ENCODE data around the gene CHST10.

The CHST10 gene

DNA sequence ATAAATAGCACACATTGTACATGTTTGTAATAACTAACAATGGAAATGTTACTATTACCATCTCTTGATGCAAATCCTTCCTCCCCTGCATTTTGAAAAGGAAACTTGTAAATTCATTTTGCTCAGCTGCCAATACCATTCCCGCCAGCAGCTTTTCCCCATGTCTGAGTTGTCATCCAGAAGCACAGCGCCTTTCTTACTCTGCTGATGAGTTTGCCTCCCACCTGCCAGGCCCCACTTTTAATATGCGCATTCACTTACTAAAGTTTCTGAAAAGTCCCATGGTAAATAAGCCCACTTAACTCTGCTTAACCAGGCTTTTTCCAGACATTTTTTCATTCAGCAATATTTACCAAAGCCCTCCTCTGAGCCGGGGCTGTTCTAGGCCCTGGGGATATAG is 3.9 kb downstream of the CHST10 start:
- no peak for DNase-seq (ENCODE audit: low spot score)

DNA sequence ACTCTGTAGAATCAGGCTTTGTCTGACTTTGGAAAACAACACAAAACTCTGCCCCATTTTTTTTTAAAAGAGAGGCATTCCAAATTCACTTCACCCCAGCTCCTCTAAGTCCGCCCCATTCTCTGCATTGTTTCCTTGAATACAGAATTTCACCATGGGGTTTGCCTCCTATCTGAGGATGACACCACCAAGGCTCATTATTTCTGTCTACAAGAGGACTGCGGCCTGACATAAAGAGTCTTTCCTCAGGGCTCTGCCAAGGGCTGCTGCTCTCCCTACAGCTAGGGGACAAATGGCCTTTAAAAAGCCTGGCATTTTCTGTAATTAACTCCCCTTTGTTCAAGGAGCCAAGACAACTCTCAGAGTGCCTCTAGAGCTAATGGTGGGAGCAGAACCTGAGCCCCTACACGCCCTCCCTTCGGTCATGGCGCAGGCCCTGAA is 4.6 kb downstream of the CHST10 start:
- DNase-seq (ENCODE audit: low spot score): no peak

DNA sequence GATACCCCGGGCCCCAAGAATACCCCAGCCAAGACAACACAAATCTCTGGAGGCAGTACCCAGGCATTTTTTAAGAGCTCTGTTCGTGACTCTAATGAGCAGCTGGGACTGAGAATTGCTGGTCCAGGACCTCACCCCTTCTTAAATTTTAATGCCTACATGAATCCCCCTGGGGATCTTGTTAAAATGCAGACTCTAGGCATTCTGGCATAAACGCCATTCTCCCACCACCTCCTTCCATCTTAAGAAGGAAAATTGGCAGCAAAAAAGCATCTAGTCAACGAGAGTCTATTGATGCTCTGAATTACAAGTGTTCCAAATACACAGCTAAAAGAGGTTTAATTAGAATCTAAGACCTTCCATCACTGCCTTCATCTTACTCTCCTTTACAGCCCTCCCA is 5.0 kb downstream of the CHST10 start:
- no peak for DNase-seq (ENCODE audit: low spot score)

DNA sequence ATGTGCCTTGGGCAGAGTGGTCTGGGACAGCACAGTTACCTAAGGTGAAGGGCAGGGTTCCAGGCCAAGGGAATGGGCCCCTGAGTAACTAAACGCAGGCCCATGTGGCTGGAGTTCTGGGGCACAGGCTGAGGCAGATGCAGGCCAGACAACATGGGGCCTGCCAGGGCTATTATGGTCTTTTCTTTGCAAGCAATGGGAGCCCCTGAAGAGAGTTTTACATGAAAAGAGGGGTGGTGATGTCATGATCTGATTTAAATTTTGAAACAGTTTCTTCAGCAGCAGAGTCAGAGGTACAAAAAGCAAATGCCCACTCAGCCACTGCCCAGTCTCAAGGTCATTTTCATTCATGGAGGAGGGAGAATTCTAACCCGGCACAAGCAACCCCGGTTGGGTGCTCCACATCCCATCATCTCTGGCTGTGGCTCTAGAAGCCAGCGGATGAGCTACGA is 5.6 kb downstream of the CHST10 start:
- DNase-seq (ENCODE audit: low spot score): no peak

DNA sequence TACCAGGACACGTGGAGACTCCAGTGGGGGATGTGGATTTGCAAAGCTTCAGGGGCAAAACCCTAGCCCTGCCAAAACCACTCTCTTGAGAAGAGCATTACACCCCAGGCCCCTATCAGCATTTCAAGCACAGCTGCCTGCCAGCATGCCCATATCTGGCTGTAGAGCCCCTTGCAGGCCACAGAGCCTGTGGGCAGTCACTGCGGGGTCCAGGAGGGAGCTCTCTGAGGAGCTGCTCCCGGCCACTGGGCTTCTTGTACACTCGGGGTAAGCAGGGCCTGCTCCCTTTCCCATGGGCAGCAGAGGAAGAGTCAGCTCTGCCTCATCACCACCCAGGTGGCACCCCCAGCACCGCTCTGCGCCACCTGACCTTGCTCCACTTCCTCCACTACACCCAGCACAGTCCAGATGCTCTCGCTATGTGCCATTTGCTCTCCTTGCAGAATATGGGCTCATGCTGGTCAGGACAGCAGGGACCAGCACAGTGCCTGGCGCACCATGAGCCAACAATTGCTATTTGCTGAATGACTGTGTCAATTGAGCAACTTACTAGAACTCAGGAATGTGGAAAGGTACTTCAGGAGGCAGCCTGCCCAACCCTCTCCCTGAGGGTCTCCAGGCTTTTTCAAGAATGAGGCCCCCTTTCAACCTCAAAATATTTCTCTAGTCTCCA is 7.4 kb downstream of the CHST10 start:
- no peak for DNase-seq (ENCODE audit: low spot score)

DNA sequence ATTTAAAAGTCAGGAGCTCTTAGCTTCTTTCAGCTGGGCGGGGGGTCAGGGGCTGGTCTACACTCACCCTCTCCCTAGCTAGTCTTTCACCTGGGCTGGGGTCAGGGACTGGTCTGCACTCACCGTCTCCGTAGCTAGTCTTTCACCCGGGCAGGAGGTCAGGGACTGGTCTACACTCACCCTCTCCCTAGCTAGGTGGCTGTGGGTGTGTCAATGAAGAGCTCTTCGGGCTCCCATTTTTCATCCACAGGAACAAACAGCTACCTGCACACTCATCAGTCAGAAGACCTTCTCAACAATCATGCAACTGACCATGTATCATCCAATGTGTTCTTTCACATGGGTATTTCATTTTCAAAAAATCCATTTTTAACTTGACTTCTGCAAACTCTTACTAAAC is 8.0 kb downstream of the CHST10 start:
- no peak for DNase-seq (ENCODE audit: low spot score)

DNA sequence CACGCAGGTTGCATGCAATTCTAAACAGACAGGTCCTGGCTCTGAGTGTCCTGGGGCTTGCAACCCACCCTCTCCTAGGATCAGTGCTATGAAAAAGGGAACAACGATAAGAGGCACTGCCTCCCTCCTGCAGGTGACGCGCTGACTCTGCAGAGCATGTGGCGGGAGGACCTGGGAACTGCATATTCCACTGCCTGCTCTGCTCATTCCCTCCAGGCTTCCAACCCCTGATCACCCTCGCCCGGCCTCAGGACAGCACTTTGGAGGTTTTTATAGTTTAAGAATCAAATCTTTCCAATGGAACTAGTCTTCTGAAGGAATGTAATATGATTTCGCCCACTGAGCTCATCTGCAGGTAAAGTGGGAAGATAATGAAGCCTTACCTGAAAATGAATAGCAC is 8.5 kb downstream of the CHST10 start:
- DNase-seq (ENCODE audit: low spot score): no peak

DNA sequence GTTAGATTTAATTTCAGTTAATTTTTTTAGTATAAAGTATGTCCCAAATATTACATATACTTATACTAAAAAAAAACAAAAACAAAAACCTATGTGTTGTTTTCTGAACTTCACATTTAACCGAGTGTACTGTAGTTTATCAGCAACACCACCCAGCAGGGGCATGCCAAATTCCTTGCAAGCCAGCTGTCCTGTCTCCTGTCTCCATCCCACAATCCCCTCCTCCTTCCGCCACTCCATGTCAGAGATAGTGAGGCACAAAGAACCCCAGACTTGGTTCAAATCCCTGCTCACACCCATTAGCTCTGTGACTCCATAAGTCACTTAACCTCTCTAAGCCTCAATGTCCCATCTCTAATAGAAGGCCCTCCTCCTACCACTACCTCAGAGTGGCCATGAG is 9.4 kb downstream of the CHST10 start:
- DNase-seq (ENCODE audit: low spot score): no peak

DNA sequence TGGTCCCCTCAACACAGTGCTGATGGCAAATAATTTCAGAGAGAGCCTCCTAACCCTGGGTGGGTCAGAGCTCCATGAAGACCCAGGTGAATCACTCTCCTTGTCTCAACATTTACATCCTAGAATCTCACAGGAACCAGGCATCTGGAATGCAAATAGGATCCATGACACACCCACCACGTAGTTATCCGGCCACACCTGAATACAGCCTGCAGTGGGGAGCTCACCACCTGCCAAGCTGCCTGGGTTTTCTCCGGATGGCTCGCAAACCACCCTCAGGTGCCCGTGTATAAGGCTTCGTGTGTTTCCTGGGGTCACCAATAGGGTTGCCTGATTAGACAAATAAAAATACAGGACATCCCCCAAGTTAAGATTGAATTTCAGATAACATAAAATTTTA is 9.9 kb downstream of the CHST10 start:
- DNase-seq (ENCODE audit: low spot score): no peak

DNA sequence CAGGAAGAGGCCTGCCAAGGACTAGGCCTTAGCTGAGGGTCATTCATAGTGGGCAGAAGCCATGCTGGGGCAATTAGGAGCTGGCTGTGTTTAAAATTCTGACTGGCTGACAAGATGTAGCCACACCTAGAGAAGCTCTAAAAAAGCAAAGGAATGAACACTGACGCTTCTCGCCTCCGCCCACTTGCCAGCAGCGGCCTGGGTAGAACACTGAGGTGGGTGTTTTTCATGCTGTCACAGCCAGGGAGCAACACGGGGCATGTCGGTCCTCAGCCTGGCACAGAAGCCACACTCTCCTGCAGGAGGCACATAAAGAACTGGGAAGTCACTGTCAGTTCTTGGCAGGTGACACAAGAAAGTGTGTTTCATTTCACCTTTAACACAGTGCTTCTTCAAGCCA is 10.4 kb downstream of the CHST10 start:
- no peak for DNase-seq (ENCODE audit: low spot score)

DNA sequence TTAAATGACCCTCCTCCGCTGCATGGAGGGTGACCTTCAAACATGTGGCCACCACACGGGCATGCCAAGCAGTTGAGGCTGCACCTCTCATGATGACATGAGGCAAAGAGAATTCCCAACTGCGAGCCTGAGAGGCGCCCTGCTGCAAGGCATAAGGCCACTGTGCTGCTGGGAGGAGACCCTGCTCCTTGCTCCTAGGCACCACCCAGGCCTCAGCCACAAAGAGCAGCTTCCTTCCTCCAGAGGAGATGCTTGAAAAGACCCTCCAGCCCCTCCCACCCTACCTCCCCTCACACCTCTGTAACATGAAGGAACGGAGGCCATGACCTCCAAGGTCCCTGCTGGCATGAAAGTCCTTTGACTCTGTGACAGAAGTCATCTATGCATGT is 11.4 kb downstream of the CHST10 start:
- DNase-seq (ENCODE audit: low spot score): no peak

DNA sequence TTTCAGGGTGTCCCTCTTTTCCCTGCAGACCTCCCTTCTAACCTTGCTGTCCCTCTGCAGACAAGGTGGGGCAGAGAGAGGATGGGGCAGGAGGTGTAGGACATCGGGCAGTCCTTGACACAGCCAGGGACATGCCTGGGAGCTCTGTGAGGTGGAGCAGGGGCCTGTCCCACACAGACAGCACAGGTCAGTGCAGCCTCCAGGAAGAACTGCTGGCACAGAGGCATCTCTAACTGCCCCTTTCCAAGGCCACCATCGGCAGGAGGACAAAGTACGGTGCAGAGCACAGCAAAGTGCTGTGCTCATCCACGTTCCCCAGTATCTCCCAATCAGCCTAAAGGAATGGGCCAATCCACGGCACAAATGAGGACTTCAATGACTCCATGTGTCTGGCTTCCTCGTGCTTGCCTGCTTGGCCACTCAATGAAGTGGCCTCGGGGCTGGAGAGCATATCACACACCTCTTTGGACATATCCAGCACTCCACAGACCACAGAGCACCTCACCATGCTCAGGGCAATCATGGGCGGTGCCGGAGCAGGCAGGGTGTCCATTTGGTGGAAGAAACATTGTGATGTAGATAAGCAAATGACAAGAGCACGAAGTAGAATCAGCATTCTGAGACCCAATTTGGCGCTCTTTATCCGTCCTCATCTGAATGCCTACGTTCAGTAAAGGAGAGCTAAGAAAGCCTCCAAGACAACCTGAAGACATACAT is 11.9 kb downstream of the CHST10 start:
- no peak for DNase-seq (ENCODE audit: low spot score)

DNA sequence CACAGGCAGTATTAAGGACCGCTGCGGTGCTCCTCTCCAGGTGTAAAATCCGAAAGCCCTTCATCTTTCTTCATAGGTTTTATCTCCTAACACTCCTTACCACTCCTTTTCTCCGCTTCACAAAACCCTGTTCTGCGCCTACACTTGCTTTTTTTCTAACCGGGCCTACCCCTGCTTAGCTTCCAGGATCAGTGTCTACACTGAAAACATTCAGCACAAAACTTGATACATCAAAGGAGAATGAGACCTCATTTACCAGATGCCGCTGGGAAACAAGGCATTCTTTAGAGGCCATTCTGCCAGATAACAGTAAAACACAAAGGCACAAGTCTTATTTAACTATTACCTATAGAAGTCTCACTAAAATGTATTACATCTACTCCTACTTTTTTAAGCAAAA is 13.1 kb downstream of the CHST10 start:
- DNase-seq (ENCODE audit: low spot score): no peak

DNA sequence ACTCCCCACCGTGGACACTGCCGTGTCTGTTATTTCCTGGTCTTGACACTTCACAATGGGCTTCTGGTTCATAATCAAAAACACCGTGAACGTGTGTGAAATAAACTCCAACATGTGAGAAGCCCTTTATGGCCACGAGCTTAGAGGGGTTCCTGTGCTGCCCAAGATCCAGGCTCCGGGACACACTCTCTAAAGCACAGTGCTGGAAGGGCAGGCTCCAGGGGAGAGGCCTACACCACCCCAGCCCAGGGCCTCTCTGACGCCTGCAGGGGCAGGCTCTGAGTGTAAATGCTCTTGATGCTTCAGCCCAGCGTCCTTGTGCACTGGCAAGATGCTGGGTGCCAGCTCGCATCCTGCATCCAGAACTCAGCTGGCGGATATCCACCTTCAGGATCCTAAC is 13.7 kb downstream of the CHST10 start:
- no peak for DNase-seq (ENCODE audit: low spot score)

DNA sequence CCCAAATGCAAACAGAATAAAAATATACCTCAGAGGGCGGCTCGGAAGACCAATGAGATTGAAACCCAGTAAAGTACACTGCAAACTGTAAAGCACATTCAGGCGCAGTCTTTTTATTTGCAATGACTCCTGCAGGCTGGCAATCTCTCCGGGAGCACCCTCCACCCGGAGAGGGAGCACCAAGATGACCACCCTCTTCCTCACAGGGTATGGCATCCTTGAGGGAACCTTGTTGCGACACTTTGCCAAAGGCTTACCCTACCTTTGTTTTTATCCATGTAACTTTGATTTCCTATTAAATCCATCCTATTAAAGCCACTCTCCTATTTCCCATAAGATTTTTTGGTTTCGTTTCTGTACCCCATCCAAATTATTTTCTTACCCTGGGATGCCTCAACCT is 16.2 kb downstream of the CHST10 start:
- DNase-seq (ENCODE audit: low spot score): no peak

DNA sequence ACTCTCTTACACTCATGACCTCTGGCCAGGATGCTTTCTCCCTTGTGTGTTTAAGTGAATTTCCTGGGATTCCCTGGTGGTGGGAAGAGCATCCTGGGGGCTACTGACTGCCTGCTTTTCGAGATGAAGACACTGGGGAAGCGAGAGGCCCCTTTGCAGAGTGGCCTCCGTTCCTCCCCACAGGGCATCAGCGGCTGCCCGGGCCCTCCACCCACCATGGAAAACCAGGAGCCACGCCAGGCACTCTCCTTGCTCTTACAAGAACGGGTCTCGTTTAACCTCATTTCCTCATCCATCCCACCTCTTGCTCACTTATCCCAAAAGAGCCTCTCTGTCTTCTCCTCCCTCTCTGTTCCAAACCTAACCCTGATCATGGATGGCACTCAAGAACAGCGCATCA is 17.8 kb downstream of the CHST10 start:
- no peak for DNase-seq (ENCODE audit: low spot score)

DNA sequence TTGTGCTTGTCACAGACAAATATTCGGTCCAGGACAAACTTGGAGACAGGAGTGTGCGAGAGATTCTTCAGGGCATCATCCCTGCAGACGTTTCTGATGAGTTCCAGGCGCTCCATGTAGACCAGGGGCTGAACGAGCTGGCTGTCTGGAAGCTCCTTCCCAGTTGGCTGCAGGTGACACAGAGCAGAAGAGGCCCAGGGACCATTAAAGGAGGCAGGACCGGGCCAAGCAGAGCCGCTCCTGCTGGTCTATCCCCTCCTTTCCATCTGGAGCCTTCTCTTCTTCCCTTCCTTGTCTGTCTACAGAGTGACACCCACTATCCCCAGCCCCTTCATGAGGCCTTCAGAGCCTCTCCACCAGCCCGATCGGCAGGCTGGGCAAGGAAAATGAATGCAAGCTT is 19.5 kb downstream of the CHST10 start:
- DNase-seq (ENCODE audit: low spot score): no peak

DNA sequence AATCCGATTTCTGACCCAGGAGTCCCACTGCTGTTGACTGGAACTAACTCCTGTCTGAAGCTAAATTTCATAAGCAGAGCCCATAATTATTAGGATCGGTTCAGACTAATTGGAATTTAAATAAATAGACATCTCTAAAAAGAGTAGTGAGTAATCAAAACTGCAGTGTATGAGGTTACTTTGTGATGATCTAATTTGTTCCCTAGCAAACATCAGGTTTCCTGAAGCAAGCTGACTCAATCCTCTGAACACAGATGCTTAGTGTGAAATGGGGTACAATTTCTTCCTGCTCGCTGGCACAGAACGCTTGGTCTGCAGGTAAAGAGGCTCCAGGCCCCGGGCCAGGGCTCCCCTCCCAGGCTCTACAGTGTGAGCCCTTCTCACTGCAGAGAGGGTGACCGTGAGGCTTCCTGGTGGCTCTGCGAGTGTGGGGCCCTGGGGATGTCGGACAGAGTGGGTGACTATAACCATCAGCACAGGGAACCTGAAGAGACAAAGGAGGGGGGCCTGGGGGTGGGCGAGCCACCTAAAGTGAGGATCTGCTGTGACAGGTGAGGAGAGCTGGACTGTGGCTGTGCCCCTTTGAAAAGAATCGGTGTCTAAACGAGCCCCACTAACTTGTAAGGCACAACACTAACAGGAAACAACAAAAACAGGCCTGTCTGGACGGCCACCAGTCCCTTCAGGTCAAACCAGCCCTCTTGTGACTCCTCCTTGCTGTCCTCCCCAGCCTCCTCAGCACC is 20.2 kb downstream of the CHST10 start:
- DNase-seq (ENCODE audit: low spot score): peak; percentile 32

DNA sequence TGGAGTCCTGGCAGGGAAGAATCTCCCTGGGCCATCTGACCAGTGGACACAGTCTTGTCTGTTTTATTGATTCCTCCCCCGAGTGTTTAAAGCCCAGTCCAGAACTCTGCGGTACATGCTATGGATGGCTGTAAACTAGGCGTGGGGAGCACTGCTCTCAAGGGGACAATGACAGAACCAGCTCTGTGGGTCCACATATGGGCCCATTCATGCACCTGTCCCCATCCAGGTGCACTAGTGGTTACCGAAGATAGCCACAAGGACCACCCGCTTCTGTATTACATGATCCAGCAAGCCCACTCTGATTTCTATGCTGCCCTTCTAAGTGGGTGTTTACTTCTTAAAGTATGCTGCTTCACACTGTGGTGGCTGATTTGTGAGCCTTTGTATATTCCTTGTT is 21.0 kb downstream of the CHST10 start:
- DNase-seq (ENCODE audit: low spot score): no peak

DNA sequence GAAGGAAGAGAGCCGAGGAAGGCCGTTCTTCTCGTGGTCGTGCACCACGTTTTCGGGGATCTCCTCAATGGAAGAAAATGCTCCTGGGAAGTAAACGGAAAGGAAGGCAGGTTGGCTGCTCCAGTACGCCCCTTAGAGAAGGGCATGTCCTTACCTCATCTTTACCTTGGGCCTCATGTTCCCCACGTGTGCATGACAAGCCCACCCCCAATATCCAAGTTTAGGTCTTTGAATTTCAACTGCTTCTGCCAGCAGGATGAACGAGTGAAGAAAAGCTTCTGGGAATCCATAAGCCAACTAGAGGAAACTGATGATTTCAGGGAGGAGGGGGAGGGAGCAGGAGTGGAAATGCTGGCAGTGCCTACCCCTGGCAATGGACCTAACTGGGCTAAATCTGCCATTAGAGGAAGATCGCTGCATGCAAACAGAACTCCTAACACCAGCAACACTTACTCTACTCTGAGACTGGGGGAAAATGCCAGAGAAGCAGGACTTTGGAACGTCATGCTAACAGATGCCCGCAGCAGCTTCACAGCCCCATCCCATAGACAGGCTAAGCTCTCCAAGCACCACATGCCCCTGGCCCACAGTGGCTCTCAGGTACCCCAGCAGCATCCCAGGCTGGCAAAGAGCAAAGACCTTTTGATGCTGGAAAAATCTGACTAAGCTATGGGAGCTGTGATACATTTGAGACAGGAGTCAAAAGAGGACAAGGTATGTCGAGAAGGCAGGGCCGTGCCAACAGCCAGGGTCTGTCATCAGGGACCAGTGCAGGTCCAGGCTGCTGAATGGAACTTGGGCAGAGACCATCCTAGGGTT is 21.7 kb downstream of the CHST10 start:
- DNase-seq (ENCODE audit: low spot score): no peak

DNA sequence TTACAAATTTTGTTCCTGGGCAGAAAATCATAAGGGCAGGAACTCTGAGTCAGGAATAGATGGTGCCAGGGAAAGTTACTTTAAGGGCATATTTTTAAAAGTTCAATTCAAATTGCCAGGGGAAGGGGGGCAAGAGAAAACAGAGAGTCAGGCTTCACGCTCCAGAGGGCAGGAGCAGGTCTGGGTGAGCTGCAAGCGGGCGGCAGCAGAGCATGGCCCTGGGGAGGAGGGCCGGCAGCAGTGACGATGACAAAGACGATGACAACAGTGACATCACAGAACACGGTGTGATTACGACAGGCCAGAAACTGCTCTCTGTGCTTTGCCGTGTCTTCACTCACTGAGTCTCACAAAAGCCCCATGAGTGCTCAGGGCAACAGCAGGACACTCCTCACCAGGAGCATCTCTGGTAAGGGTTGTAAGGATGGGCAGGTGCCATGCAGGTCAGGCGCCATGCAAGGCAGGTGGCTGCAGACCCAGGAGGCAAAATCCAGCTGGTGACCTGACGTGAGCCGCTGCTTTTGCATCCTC is 23.3 kb downstream of the CHST10 start:
- DNase-seq (ENCODE audit: low spot score): no peak

DNA sequence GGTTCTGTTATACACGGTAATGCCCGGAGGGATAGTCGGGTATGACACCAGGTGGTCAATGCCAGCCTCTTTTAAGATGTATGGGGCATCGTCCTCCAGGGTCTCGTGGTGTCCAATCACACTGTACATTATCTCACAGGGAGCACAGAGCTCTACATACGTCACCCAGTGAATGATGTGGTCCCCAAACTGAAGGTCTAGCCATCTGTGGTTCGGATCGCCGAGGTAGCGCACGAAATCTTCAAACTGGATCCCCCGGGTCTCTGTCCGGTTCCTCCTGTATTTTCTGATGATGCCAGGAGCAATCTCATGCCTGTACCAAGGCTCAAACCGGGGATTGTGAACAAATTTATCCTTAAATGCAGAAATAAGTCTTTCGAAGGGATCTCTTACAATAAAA is 24.1 kb downstream of the CHST10 start:
- DNase-seq (ENCODE audit: low spot score): no peak
